Stimulated activated naive CD4-positive, alpha-beta T cell (primary cell): Measurements from ENCODE around the gene ABR.
A peak's percentile ranks its signal among the peaks of the same experiment; 100 is the strongest.
"Not testable (repeated sequence)": the region's sequence is repeated elsewhere in the genome, so short reads cannot be mapped to it uniquely, and the experiment has no call there.

Experiments used
- DNase-seq, 6 experiments: peaks; one replicate each; lab custom pipeline; 2025; lab: John Stamatoyannopoulos, UW

Gene ABR

GRCh38 chr17:1008008-1008761 is 171.6 kb downstream of the ABR start:
- no peak for DNase-seq

GRCh38 chr17:1007310-1008007 is 172.3 kb downstream of the ABR start:
- DNase-seq = no peak

- peak in 1 of 6 experiments; percentile 6 for DNase-seq
Observed at GRCh38 chr17:1006054-1006453, 173.7 kb downstream of the ABR start.

GRCh38 chr17:1005361-1005946 is 174.3 kb downstream of the ABR start:
- no peak for DNase-seq

GRCh38 chr17:1004769-1005295 is 174.9 kb downstream of the ABR start:
- DNase-seq = no peak

- no peak for DNase-seq
Observed at GRCh38 chr17:1003972-1004768, 175.6 kb downstream of the ABR start.

GRCh38 chr17:1003633-1003971 is 176.2 kb downstream of the ABR start:
- DNase-seq = no peak

GRCh38 chr17:1002771-1003555 is 176.8 kb downstream of the ABR start:
- DNase-seq = no peak

- no peak for DNase-seq
Observed at GRCh38 chr17:1002412-1002753, 177.4 kb downstream of the ABR start.

- no peak for DNase-seq
Observed at GRCh38 chr17:1001640-1002411, 178.0 kb downstream of the ABR start.

GRCh38 chr17:1000597-1001461 is 179.0 kb downstream of the ABR start:
- no peak for DNase-seq

- DNase-seq = no peak
Observed at GRCh38 chr17:998111-998510, 181.7 kb downstream of the ABR start.

- DNase-seq = peak; percentile 83 to 100 (median 96)
Observed at GRCh38 chr17:996554-997344, 183.0 kb downstream of the ABR start, which contains the start of gene TIMM22. Gene TIMM22 (plus strand): TSS chr17:997129. CDS start chr17:997143, 14 bp downstream.

GRCh38 chr17:995324-995723 is 184.5 kb downstream of the ABR start:
- DNase-seq = not testable (repeated sequence)

GRCh38 chr17:992933-993332 is 186.8 kb downstream of the ABR start:
- no peak for DNase-seq

- no peak for DNase-seq
Observed at GRCh38 chr17:988561-988960, 191.2 kb downstream of the ABR start.

- no peak for DNase-seq
Observed at GRCh38 chr17:987931-988330, 191.8 kb downstream of the ABR start.

GRCh38 chr17:986322-986929 is 193.4 kb downstream of the ABR start:
- DNase-seq = no peak
